GM12878 (cell line): ENCODE results near the gene SUGP1. TPM values are rescaled to one million over a fixed set of nuclear protein-coding genes. Genes with fewer than 3 reads are reported as not detected.
A peak's percentile ranks its signal among the peaks of the same experiment; 100 is the strongest.

Source experiments
- ATAC-seq: fragments of 200-7000 bp; cut with Tn5 transposase; 3 replicates; pipeline ENCODE4 v1.9.1; 2020; ENCODE audit warnings: mild to moderate bottlenecking, moderate library complexity
- BruUV-seq: library from RNA; stranded (reverse); fragments of 400-500 nt; replicated peaks from 2 replicates; lab custom pipeline; 2021; lab: Mats Ljungman, UMichigan
- CTCF ChIA-PET: fragments of 300-600 bp; sonication (Branson Sonifier 250); formaldehyde crosslinking; extraction: SDS; loops from one replicate; lab custom pipeline; 2021; ENCODE audit warnings: inconsistent platforms; lab: Yijun Ruan, JAX
- POLR2A ChIA-PET: fragments of 350-600 bp; formaldehyde crosslinking; extraction: SDS; loops from one replicate; lab custom pipeline; 2021; ENCODE audit warnings: inconsistent platforms; lab: Charles Lee
- RAD21 ChIA-PET: fragments of 300-600 bp; sonication (Branson Sonifier 250); formaldehyde crosslinking; loops from one replicate; lab custom pipeline; 2023; ENCODE audit warnings: antibody characterized with exemption; ENCODE audit not compliant: unreplicated experiment; lab: Charles Lee
- SMC1A ChIA-PET: fragments of 300-600 bp; sonication (Branson Sonifier 250); formaldehyde crosslinking; loops from one replicate; lab custom pipeline; 2023; ENCODE audit not compliant: unreplicated experiment, uncharacterized antibody; lab: Charles Lee
- DNase-seq: peaks from one replicate; pipeline ENCODE4 v3.0.0-alpha.2; 2011; ENCODE audit warnings: low read depth, low spot score
- FAIRE-seq: peaks from 3 replicates; lab custom pipeline; 2011; peaks lifted over from hg19 to GRCh38; lab: Jason Lieb, UNC
- H2AFZ ChIP-seq: 2 replicates; pipeline ENCODE4 v1.6.0; 2011; ENCODE audit warnings: low read depth, low read length, control low read depth; ENCODE audit not compliant: control insufficient read depth
- H3K27ac ChIP-seq: 2 replicates; pipeline ENCODE4 v1.5.1; 2011; ENCODE audit warnings: control low read depth; ENCODE audit not compliant: control insufficient read depth, insufficient read depth
- H3K27me3 ChIP-seq, 2 experiments: replicated peaks in 1 of 2; 2 replicates each; pipeline versions ENCODE4 v1.6.0 to v1.6.1; 2011; ENCODE audit warnings: low read length in 1 of 2; ENCODE audit not compliant: control insufficient read depth in 2 of 2, insufficient read depth in 2 of 2
- H3K36me3 ChIP-seq, 2 experiments: 2 replicates each; pipeline ENCODE4 v1.5.1; 2011; ENCODE audit warnings: low read length in 1 of 2; ENCODE audit not compliant: control insufficient read depth in 2 of 2, insufficient read depth in 2 of 2
- H3K4me1 ChIP-seq: 2 replicates; pipeline ENCODE4 v1.6.1; 2011; ENCODE audit warnings: mild to moderate bottlenecking, low read length, moderate library complexity, mixed read lengths; ENCODE audit not compliant: control insufficient read depth, insufficient read depth
- H3K4me2 ChIP-seq: 2 replicates; pipeline ENCODE4 v1.6.0; 2011; ENCODE audit warnings: control low read depth; ENCODE audit not compliant: control insufficient read depth, insufficient read depth
- H3K4me3 ChIP-seq: fragments of 200-600 bp; sonication (generic); 2 replicates; pipeline ENCODE4 v1.5.1; 2016
- H3K79me2 ChIP-seq: 2 replicates; pipeline ENCODE4 v1.6.0; 2011; ENCODE audit warnings: low read length; ENCODE audit not compliant: control insufficient read depth, insufficient read depth
- H3K9ac ChIP-seq: 2 replicates; pipeline ENCODE4 v1.8.0; 2011; ENCODE audit warnings: low read length, control low read depth, mixed read lengths; ENCODE audit not compliant: control insufficient read depth, insufficient read depth
- H3K9me3 ChIP-seq: replicated peaks from 3 replicates; pipeline ENCODE4 v1.5.1; 2011; ENCODE audit warnings: mild to moderate bottlenecking, low read length; ENCODE audit not compliant: control insufficient read depth, insufficient read depth
- H4K20me1 ChIP-seq: 2 replicates; pipeline ENCODE4 v1.6.0; 2011; ENCODE audit not compliant: control insufficient read depth, insufficient read depth
- CHD1 ChIP-seq: IDR thresholded peaks from 2 replicates; pipeline ENCODE4 v1.6.1; 2012; ENCODE audit warnings: low read depth, low read length, improper control_type of control experiment
- HDGF ChIP-seq: fragments of 450-650 bp; IDR thresholded peaks from 2 replicates; pipeline ENCODE4 v1.6.1; 2016; ENCODE audit warnings: antibody characterized with exemption
- IKZF1 ChIP-seq: fragments of 450-650 bp; conservative IDR thresholded peaks from 2 replicates; pipeline ENCODE4 v1.6.1; 2017; ENCODE audit warnings: antibody characterized with exemption, mild to moderate bottlenecking
- IKZF2 ChIP-seq, 2 experiments: fragments of 450-650 bp; IDR thresholded peaks; 2 replicates each; pipeline ENCODE4 v1.6.1; 2017; ENCODE audit warnings: mild to moderate bottlenecking in 2 of 2, moderate library complexity in 2 of 2
- MAX ChIP-seq: IDR thresholded peaks from 2 replicates; pipeline ENCODE4 v1.6.1; 2012; ENCODE audit warnings: low read depth, low read length, improper control_type of control experiment
- NBN ChIP-seq: fragments of 450-650 bp; IDR thresholded peaks from 2 replicates; pipeline ENCODE4 v1.6.1; 2016
- NFXL1 ChIP-seq: fragments of 450-650 bp; IDR thresholded peaks from 2 replicates; pipeline ENCODE4 v1.6.1; 2017; ENCODE audit warnings: antibody characterized with exemption, mild to moderate bottlenecking, borderline replicate concordance
- PKNOX1 ChIP-seq: fragments of 450-650 bp; IDR thresholded peaks from 2 replicates; pipeline ENCODE4 v1.6.1; 2016; ENCODE audit warnings: mild to moderate bottlenecking
- POLR2A ChIP-seq: IDR thresholded peaks from 2 replicates; pipeline ENCODE4 v1.6.1; 2011; ENCODE audit warnings: low read depth, mild to moderate bottlenecking, low read length
- RAD21 ChIP-seq: IDR thresholded peaks from 2 replicates; pipeline ENCODE4 v1.6.1; 2011; ENCODE audit warnings: mild to moderate bottlenecking, low read depth, low read length, moderate library complexity; ENCODE audit not compliant: insufficient read depth
- SRF ChIP-seq, 2 experiments: IDR thresholded peaks; 2 replicates each; pipeline ENCODE4 v1.6.1; 2011; ENCODE audit warnings: low read depth in 2 of 2, low read length in 2 of 2, mild to moderate bottlenecking in 1 of 2, moderate library complexity in 1 of 2
- TCF3 ChIP-seq: IDR thresholded peaks from 2 replicates; pipeline ENCODE4 v1.6.1; 2012; ENCODE audit warnings: low read depth, mild to moderate bottlenecking, low read length, borderline replicate concordance; ENCODE audit not compliant: insufficient read depth
- ZBED1 ChIP-seq: IDR thresholded peaks from 2 replicates; pipeline ENCODE4 v1.6.1; 2016; ENCODE audit warnings: borderline replicate concordance
- ZBTB4 ChIP-seq: fragments of 450-650 bp; formaldehyde crosslinking; IDR thresholded peaks from 2 replicates; pipeline ENCODE4 v1.4.0; 2022; ENCODE audit warnings: mild to moderate bottlenecking, moderate library complexity
- ZNF687 ChIP-seq: fragments of 450-650 bp; IDR thresholded peaks from 2 replicates; pipeline ENCODE4 v1.6.1; 2017; ENCODE audit warnings: mild to moderate bottlenecking, moderate library complexity
- WGBS: methylation state at CpG from one replicate; pipeline ENCODE4 v1.1.6; 2016; ENCODE audit warnings: low lambda C conversion rate; ENCODE audit not compliant: insufficient replicate concordance, insufficient coverage; ENCODE audit errors: missing lambda C conversion rate; 5-methylcytosine and 5-hydroxymethylcytosine counted together
- in situ Hi-C: fragments of 300-500 bp; cut with MboI; formaldehyde crosslinking; loops from 9 replicates; pipeline ENCODE4 v1.14.3; 2018; ENCODE audit warnings: mixed read lengths
- intact Hi-C: fragments of 100-400 bp; cut with micrococcal nuclease; formaldehyde crosslinking; loops from one replicate; pipeline ENCODE4 v1.14.2; 2022; ENCODE audit not compliant: unreplicated experiment
- polyA plus RNA-seq, 11 experiments: library from polyadenylated mRNA; depleted of rRNA in 4 of 11; unstranded in 6 of 11; stranded (reverse) in 5 of 11; fragments of >200 nt; fragmentation: Nextera tagmentation in 4 of 11; fragmentation: Illumina TruSeq in 1 of 11; extraction: Ambion mirVana in 4 of 11; extraction: Trizol in 1 of 11; gene quantifications; 1 replicate in 1 of 11; 2 replicates in 10 of 11; pipeline versions ENCODE4 v1.2.1 to v1.2.3, GENCODE V29; 2011 to 2016; ENCODE audit warnings: inconsistent platforms in 2 of 11, missing spikeins in 2 of 11, low read depth in 1 of 11
- total RNA-seq, 4 experiments: library from RNA; depleted of rRNA in 3 of 4; stranded (reverse); fragments of >200 nt in 3 of 4; fragmentation: Illumina TruSeq in 1 of 4; extraction: Trizol in 1 of 4; gene quantifications; 2 replicates each; pipeline versions ENCODE4 v1.2.1 to v1.2.3, GENCODE V29; 2013 to 2021

SUGP1 gene
- total and polyA plus RNA-seq, 10 of the 15 experiments (the other 5 are each of a cell fraction or from before 2014, with no cell fraction given) = 1.6 to 70.2 (median 38.4) TPM

GRCh38 chr19:19361075-19361594 lies 40.8 kb upstream of the SUGP1 start:
- ChIA-PET SMC1A (interaction anchor here (1.3 kb wide), 2 partner anchors 47 to 127 kb away, joined by 3 read pairs; no protein-coding TSS in a partner anchor), RAD21 (interaction anchor here (0.6 to 2.9 kb wide), 3 partner anchors 45 to 129 kb away, joined by 3 to 16 read pairs (median 8); partner anchors contain the start of gene GATAD2A), CTCF (interaction anchor here (0.8 to 10.8 kb wide), 9 partner anchors 12 to 340 kb away, joined by 3 to 223 read pairs (median 4); partner anchors contain the start of gene GATAD2A), POLR2A (interaction anchor here (1.0 kb wide), 3 partner anchors 44 to 168 kb away, joined by 3 read pairs; partner anchors contain the start of gene GATAD2A)
- peak; percentile 90 for ATAC-seq
- Histone ChIP-seq H4K20me1 (no peaks in the 10 kb centered on the region), H2AFZ (peak overlapping the region; percentile 90), H3K4me3 (no peak overlapping the region), H3K9ac (no peak overlapping the region), H3K36me3 (no peaks in the 10 kb centered on the region; a peak in 2 of 4 replicates), H3K4me2 (peak overlapping the region; percentile 56; the same call in 1 of the 2 replicates), H3K27ac (no peak overlapping the region; the same call in 1 of the 2 replicates), H3K27me3 (no peaks in the 10 kb centered on the region), H3K9me3 (no peaks in the 10 kb centered on the region), H3K79me2 (no peaks in the 10 kb centered on the region), H3K4me1 (0 out of 2 replicates have a peak, but pooled peaks cover 2% of the 10 kb centered on the region)
- in situ Hi-C loops = no loop called here
- peak; percentile 73 for DNase-seq
- BruUV-seq = no TSS peak
- FAIRE-seq = peak; percentile 91
- WGBS = under 1% methylated on average over 14 of the region's 14 CpGs
- intact Hi-C loops = loop anchor here (1.0 kb wide), 1 partner anchor 129 kb away; no protein-coding TSS in a partner anchor
- TF ChIP-seq SRF (IDR thresholded peaks at IDR 0.05; ENCODE audit: low read depth in 2 of 2, low read length in 2 of 2) = peak; percentile 66 to 94
- TF ChIP-seq PKNOX1 = peak; percentile 85
- no peak for TF ChIP-seq ZBED1
- TF ChIP-seq HDGF = 0 out of 2 replicates have a peak, but pooled peaks have one; percentile 63
- no peak for TF ChIP-seq NFXL1
- TF ChIP-seq IKZF2 (IDR thresholded peaks at IDR 0.05) = peak; percentile 39 to 59; a peak in 2 of 4 replicates
- no peak for TF ChIP-seq ZBTB4 (CRISPR knock-in tag)
- TF ChIP-seq POLR2A = no peak
- TF ChIP-seq RAD21 = 0 out of 2 replicates have a peak, but pooled peaks have one; percentile 34
- TF ChIP-seq NBN = peak; percentile 71; the same call in 1 of the 2 replicates
- peak; percentile 75; the same call in 1 of the 2 replicates for TF ChIP-seq ZNF687
- peak; percentile 62 for TF ChIP-seq IKZF1
- no peak for TF ChIP-seq CHD1
- peak; percentile 60; the same call in 1 of the 2 replicates for TF ChIP-seq MAX
- TF ChIP-seq TCF3 = no peak
